ENCODE results near the gene PDPR.
"Not testable (repeated sequence)": the region's sequence is repeated elsewhere in the genome, so short reads cannot be mapped to it uniquely, and the experiment has no call there.

PDPR gene

GRCh38 chr16:70126226-70126625, 12.1 kb downstream of the PDPR start:
- FAIRE-seq; DNase-seq (ENCODE audit: insufficient read length): not testable (repeated sequence)

- not testable (repeated sequence) for FAIRE-seq; DNase-seq (ENCODE audit: insufficient read length)
These were observed 13.6 kb downstream of the PDPR start for GRCh38 chr16:70127706-70128105.

GRCh38 chr16:70128844-70129243, 14.7 kb downstream of the PDPR start:
- not testable (repeated sequence) for FAIRE-seq; DNase-seq (ENCODE audit: insufficient read length)

- FAIRE-seq; DNase-seq (ENCODE audit: insufficient read length): not testable (repeated sequence)
These were observed 21.7 kb downstream of the PDPR start for GRCh38 chr16:70135796-70136195.

- not testable (repeated sequence) for FAIRE-seq; DNase-seq (ENCODE audit: insufficient read length)
These were observed 22.5 kb downstream of the PDPR start for GRCh38 chr16:70136595-70136994.

- not testable (repeated sequence) for FAIRE-seq; DNase-seq (ENCODE audit: insufficient read length)
These were observed 28.6 kb downstream of the PDPR start for GRCh38 chr16:70142739-70143138.

- not testable (repeated sequence) for DNase-seq (ENCODE audit: insufficient read length); FAIRE-seq
These were observed 29.2 kb downstream of the PDPR start for GRCh38 chr16:70143231-70143895.

- DNase-seq (ENCODE audit: insufficient read length); FAIRE-seq: not testable (repeated sequence)
These were observed 33.7 kb downstream of the PDPR start for GRCh38 chr16:70147853-70148252.

- FAIRE-seq; DNase-seq (ENCODE audit: insufficient read length): not testable (repeated sequence)
These were observed 34.3 kb downstream of the PDPR start for GRCh38 chr16:70148453-70148852.

GRCh38 chr16:70149296-70149695, 35.2 kb downstream of the PDPR start:
- not testable (repeated sequence) for DNase-seq (ENCODE audit: insufficient read length); FAIRE-seq

GRCh38 chr16:70151391-70151790, 37.3 kb downstream of the PDPR start:
- no peak for FAIRE-seq
- no peak for TF ChIP-seq POLR2AphosphoS5 (IDR thresholded peaks at IDR 0.05; ENCODE audit: low read depth, low read length)
- no peak for TF ChIP-seq TAF1 (IDR thresholded peaks at IDR 0.05; ENCODE audit: borderline replicate concordance, low read depth, low read length)
- TF ChIP-seq POLR2A (IDR thresholded peaks at IDR 0.05; ENCODE audit: low read depth, low read length): no peak
- DNase-seq (ENCODE audit: insufficient read length): no peak

GRCh38 chr16:70151941-70152509, 37.9 kb downstream of the PDPR start:
- TF ChIP-seq POLR2A (IDR thresholded peaks at IDR 0.05; ENCODE audit: low read depth, low read length) (no peak), POLR2AphosphoS5 (IDR thresholded peaks at IDR 0.05; ENCODE audit: low read depth, low read length) (no peak), TAF1 (IDR thresholded peaks at IDR 0.05; ENCODE audit: borderline replicate concordance, low read depth, low read length) (no peak)
- no peak for FAIRE-seq
- no peak for DNase-seq (ENCODE audit: insufficient read length)

- DNase-seq (ENCODE audit: insufficient read length) (no peak), FAIRE-seq (no peak)
- TF ChIP-seq POLR2AphosphoS5 (IDR thresholded peaks at IDR 0.05; ENCODE audit: low read depth, low read length) (no peak), POLR2A (IDR thresholded peaks at IDR 0.05; ENCODE audit: low read depth, low read length) (no peak), TAF1 (IDR thresholded peaks at IDR 0.05; ENCODE audit: borderline replicate concordance, low read depth, low read length) (no peak)
These were observed 38.6 kb downstream of the PDPR start for GRCh38 chr16:70152578-70153302.

GRCh38 chr16:70154736-70155135, 40.6 kb downstream of the PDPR start:
- DNase-seq (ENCODE audit: insufficient read length); FAIRE-seq: not testable (repeated sequence)

Data from GM12892 (cell line).